ENCODE data around the gene GRIA4. TPM values are rescaled to one million over a fixed set of nuclear protein-coding genes. Genes with fewer than 3 reads are reported as not detected.
"Not testable (repeated sequence)": the region's sequence is repeated elsewhere in the genome, so short reads cannot be mapped to it uniquely, and the experiment has no call there.

The GRIA4 gene
- total RNA-seq, 4 donors from 2014 or later: 0.08 to 1.0 (median 0.76) TPM

- DNase-seq (ENCODE audit: low spot score in 2 of 2): no peak
- intact Hi-C loops (cut with DNase I; ENCODE audit: low total_unique reads): no loop called here
- TF ChIP-seq, protein P1, sequence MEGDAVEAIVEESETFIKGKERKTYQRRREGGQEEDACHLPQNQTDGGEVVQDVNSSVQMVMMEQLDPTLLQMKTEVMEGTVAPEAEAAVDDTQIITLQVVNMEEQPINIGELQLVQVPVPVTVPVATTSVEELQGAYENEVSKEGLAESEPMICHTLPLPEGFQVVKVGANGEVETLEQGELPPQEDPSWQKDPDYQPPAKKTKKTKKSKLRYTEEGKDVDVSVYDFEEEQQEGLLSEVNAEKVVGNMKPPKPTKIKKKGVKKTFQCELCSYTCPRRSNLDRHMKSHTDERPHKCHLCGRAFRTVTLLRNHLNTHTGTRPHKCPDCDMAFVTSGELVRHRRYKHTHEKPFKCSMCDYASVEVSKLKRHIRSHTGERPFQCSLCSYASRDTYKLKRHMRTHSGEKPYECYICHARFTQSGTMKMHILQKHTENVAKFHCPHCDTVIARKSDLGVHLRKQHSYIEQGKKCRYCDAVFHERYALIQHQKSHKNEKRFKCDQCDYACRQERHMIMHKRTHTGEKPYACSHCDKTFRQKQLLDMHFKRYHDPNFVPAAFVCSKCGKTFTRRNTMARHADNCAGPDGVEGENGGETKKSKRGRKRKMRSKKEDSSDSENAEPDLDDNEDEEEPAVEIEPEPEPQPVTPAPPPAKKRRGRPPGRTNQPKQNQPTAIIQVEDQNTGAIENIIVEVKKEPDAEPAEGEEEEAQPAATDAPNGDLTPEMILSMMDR (IDR thresholded peaks at IDR 0.05): no peak
- TF ChIP-seq POLR2A (IDR thresholded peaks at IDR 0.05): no peak
- 80 to 91% methylated on average over 4 of the region's 4 CpGs for WGBS, 2 donors
- no peak overlapping the region for H3K4me3 ChIP-seq (ENCODE audit: low read depth, poor library complexity, severe bottlenecking)
These were observed 165.0 kb downstream of the GRIA4 start for GRCh38 chr11:105774899-105775298.

DNA sequence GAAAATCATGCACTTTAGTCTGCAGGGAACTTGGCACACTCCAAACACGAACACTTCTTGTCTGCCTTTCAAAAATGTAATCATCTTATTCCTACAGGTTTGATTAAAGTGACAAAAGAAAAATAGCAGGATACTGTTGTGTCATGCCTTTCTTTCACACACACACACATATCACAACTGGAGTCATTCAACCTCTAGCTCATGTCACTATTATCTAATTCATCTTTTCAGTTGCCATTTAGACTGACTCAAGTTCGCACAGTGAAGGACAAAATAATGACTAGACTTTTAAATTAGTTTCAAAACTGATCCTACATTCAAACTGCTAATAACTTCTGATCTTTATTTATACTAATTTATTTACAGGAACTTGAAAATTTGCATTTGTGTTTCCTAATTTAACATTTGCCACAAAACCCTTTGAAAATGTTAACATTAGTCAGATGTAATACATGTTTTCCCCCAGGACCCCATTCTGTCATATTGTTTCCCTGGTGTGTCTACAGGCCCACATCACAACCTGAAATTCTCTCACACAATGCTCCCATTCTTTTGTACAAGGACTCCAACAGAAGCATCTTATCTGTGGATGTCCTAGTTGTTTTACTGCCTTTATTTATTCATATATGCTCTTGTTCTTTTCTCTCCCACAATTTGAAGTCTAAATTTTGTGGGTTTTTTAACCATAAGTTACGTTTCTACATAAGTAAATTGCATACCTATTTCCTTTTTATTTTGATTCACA, 171.1 kb downstream of the GRIA4 start:
- intact Hi-C loops (cut with DNase I; ENCODE audit: low total_unique reads): no loop called here
- DNase-seq (ENCODE audit: low spot score in 2 of 2): no peak
- no peak overlapping the region for H3K4me3 ChIP-seq (ENCODE audit: low read depth, poor library complexity, severe bottlenecking)
- TF ChIP-seq POLR2A (IDR thresholded peaks at IDR 0.05): no peak
- TF ChIP-seq, protein P1 (IDR thresholded peaks at IDR 0.05): no peak
- 71 to 74% methylated on average over 3 of the region's 3 CpGs for WGBS, 2 donors

GRCh38 chr11:105781807-105782206, 171.9 kb downstream of the GRIA4 start:
- no peak for TF ChIP-seq POLR2A (IDR thresholded peaks at IDR 0.05)
- TF ChIP-seq, protein P1 (IDR thresholded peaks at IDR 0.05): no peak
- WGBS, 2 donors: 68 to 81% methylated on average over 1 of the region's 1 CpG
- no peak for DNase-seq (ENCODE audit: low spot score in 2 of 2)
- no peak overlapping the region for H3K4me3 ChIP-seq (ENCODE audit: low read depth, poor library complexity, severe bottlenecking)
- intact Hi-C loops (cut with DNase I; ENCODE audit: low total_unique reads): no loop called here

DNA sequence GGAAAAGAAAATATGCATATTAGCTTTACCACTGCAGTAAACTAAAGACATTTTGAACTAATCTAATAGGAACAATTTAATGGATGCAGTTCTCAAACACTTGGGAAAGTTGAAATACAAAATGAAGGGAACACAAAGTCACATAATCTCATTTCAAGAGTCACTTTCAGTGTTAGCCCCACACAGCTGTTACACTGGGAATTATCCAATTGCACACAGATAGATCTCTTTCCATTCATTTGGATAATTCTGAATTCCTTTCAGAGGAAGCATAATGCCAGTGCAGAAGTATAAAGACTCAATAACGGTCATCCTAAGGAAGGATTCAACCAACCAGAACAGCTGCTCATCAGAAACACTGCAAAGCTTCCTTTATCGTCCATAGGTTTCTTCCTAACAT, 173.3 kb downstream of the GRIA4 start:
- H3K4me3 ChIP-seq (ENCODE audit: low read depth, poor library complexity, severe bottlenecking): no peak overlapping the region
- no peak for DNase-seq (ENCODE audit: low spot score in 2 of 2)
- TF ChIP-seq, protein P1 (IDR thresholded peaks at IDR 0.05): no peak
- no peak for TF ChIP-seq POLR2A (IDR thresholded peaks at IDR 0.05)
- intact Hi-C loops (cut with DNase I; ENCODE audit: low total_unique reads): no loop called here
- WGBS, 2 donors: 84 to 85% methylated on average over 2 of the region's 2 CpGs

GRCh38 chr11:105785850-105786249, 176.0 kb downstream of the GRIA4 start:
- intact Hi-C loops (cut with DNase I; ENCODE audit: low total_unique reads); H3K4me3 ChIP-seq (ENCODE audit: low read depth, poor library complexity, severe bottlenecking); DNase-seq (ENCODE audit: low spot score in 2 of 2): not testable (repeated sequence)
- WGBS, 2 donors: 90 to 95% methylated on average over 6 of the region's 6 CpGs

DNA sequence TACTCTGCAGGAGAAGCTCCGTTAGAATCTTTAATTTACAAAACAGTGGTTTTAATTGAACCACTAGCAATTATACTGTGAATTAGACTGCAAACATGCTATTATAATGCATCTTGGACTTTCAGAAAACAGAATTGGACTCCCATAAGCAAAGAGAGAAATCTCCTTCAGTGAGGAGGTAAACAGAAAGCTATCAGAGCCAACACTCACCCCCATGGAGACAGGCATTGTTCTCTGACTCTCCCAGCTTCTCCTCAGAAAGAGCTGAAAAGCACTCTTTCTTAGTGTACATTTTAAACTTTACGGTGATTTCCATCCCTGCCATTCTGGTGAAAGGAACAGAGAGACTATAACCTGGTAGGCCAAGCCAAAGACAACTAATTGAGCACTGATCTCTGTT, 176.9 kb downstream of the GRIA4 start:
- TF ChIP-seq, protein P1 (IDR thresholded peaks at IDR 0.05): no peak
- TF ChIP-seq POLR2A (IDR thresholded peaks at IDR 0.05): no peak
- WGBS, 2 donors: 84 to 88% methylated on average over 2 of the region's 2 CpGs
- intact Hi-C loops (cut with DNase I; ENCODE audit: low total_unique reads): no loop called here
- DNase-seq (ENCODE audit: low spot score in 2 of 2): no peak
- no peak overlapping the region for H3K4me3 ChIP-seq (ENCODE audit: low read depth, poor library complexity, severe bottlenecking)

All from lower leg skin (tissue), 4 donors.